ENCODE data around the gene MEIOSIN.

DNA sequence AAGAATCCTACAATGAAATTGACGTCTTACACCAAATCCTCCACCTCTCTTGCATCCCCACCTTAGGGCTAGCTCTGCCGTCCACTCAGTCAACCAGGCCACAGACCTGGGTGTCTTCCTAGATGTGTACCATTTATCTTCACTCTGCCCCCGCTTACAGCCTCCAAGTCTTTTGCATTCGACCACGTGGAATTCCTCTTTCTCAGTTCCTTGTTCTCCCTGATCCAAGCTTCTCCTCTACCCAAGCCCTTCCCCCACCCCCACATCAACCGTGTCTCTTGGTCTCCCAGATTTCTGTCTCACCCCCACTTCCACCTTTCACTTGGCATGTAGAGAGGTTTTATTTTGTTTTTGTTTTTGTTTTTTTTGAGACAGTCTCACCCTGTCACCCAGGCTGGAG lies 60.6 kb downstream of the MEIOSIN start:
- TF ChIP-seq EP300 (IDR thresholded peaks at IDR 0.05; ENCODE audit: borderline replicate concordance) (no peak), TEAD4 (IDR thresholded peaks at IDR 0.05) (no peak), YY1 (IDR thresholded peaks at IDR 0.05; ENCODE audit: low read depth) (no peak)
- TF ChIP-seq, protein P1, sequence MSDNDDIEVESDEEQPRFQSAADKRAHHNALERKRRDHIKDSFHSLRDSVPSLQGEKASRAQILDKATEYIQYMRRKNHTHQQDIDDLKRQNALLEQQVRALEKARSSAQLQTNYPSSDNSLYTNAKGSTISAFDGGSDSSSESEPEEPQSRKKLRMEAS (IDR thresholded peaks at IDR 0.05): no peak
- TF ChIP-seq, protein P2, sequence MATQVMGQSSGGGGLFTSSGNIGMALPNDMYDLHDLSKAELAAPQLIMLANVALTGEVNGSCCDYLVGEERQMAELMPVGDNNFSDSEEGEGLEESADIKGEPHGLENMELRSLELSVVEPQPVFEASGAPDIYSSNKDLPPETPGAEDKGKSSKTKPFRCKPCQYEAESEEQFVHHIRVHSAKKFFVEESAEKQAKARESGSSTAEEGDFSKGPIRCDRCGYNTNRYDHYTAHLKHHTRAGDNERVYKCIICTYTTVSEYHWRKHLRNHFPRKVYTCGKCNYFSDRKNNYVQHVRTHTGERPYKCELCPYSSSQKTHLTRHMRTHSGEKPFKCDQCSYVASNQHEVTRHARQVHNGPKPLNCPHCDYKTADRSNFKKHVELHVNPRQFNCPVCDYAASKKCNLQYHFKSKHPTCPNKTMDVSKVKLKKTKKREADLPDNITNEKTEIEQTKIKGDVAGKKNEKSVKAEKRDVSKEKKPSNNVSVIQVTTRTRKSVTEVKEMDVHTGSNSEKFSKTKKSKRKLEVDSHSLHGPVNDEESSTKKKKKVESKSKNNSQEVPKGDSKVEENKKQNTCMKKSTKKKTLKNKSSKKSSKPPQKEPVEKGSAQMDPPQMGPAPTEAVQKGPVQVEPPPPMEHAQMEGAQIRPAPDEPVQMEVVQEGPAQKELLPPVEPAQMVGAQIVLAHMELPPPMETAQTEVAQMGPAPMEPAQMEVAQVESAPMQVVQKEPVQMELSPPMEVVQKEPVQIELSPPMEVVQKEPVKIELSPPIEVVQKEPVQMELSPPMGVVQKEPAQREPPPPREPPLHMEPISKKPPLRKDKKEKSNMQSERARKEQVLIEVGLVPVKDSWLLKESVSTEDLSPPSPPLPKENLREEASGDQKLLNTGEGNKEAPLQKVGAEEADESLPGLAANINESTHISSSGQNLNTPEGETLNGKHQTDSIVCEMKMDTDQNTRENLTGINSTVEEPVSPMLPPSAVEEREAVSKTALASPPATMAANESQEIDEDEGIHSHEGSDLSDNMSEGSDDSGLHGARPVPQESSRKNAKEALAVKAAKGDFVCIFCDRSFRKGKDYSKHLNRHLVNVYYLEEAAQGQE (IDR thresholded peaks at IDR 0.05; ENCODE audit: low read depth): no peak
